DMS153 treated with DMSO at 0.1 percent for 48 hours (cell line): ENCODE measurements around the gene CMYA5.

Experiments used
- DNase-seq: peaks from one replicate; lab custom pipeline; 2025; ENCODE audit not compliant: unreplicated experiment; lab: John Stamatoyannopoulos, UW

CMYA5 gene

GRCh38 chr5:79793304-79793703 is 103.7 kb downstream of the CMYA5 start:
- no peak for DNase-seq

- no peak for DNase-seq
These were observed 104.1 kb downstream of the CMYA5 start for GRCh38 chr5:79793722-79794121.

- no peak for DNase-seq
These were observed 104.7 kb downstream of the CMYA5 start for GRCh38 chr5:79794347-79794746.

GRCh38 chr5:79795764-79796398 is 106.2 kb downstream of the CMYA5 start:
- DNase-seq: no peak

GRCh38 chr5:79798893-79799590 is 109.4 kb downstream of the CMYA5 start:
- DNase-seq: no peak

GRCh38 chr5:79800979-79801827 is 111.6 kb downstream of the CMYA5 start:
- DNase-seq: peak; percentile 4

GRCh38 chr5:79802406-79802805 is 112.8 kb downstream of the CMYA5 start:
- no peak for DNase-seq

GRCh38 chr5:79803007-79803406 is 113.4 kb downstream of the CMYA5 start:
- no peak for DNase-seq

GRCh38 chr5:79806741-79807140 is 117.1 kb downstream of the CMYA5 start:
- DNase-seq: no peak

- DNase-seq: no peak
These were observed 120.1 kb downstream of the CMYA5 start for GRCh38 chr5:79809743-79810142.

- no peak for DNase-seq
These were observed 121.4 kb downstream of the CMYA5 start for GRCh38 chr5:79811081-79811480.

GRCh38 chr5:79811904-79812303 is 122.3 kb downstream of the CMYA5 start:
- DNase-seq: no peak

GRCh38 chr5:79814699-79815098 is 125.1 kb downstream of the CMYA5 start:
- DNase-seq: no peak

GRCh38 chr5:79816014-79816413 is 126.4 kb downstream of the CMYA5 start:
- DNase-seq: no peak

- DNase-seq: no peak
These were observed 131.0 kb downstream of the CMYA5 start for GRCh38 chr5:79820648-79821047.

GRCh38 chr5:79824444-79824843 is 134.8 kb downstream of the CMYA5 start:
- no peak for DNase-seq

- no peak for DNase-seq
These were observed 136.2 kb downstream of the CMYA5 start for GRCh38 chr5:79825802-79826201.

GRCh38 chr5:79827159-79827629 is 137.6 kb downstream of the CMYA5 start:
- no peak for DNase-seq

GRCh38 chr5:79829260-79829659 is 139.6 kb downstream of the CMYA5 start:
- DNase-seq: no peak

- no peak for DNase-seq
These were observed 142.0 kb downstream of the CMYA5 start for GRCh38 chr5:79831381-79832309.

GRCh38 chr5:79832911-79833310 is 143.3 kb downstream of the CMYA5 start:
- no peak for DNase-seq
